NT2/D1 (cell line): Measurements from ENCODE around the gene KCNN1.

Source experiments
- DNase-seq: peaks from one replicate; pipeline ENCODE4 v3.0.0-alpha.2; 2011; ENCODE audit warnings: low read depth, low spot score
- H3K27me3 ChIP-seq: 2 replicates; pipeline ENCODE4 v1.6.0; 2011; ENCODE audit warnings: mild to moderate bottlenecking; ENCODE audit not compliant: insufficient read length, insufficient read depth
- H3K36me3 ChIP-seq: 2 replicates; pipeline ENCODE4 v1.6.1; 2011; ENCODE audit warnings: mild to moderate bottlenecking, low read length, mixed read lengths; ENCODE audit not compliant: insufficient read depth, insufficient read length
- H3K4me1 ChIP-seq: 2 replicates; pipeline ENCODE4 v1.5.1; 2011; ENCODE audit not compliant: insufficient read depth, insufficient read length
- H3K4me3 ChIP-seq: 2 replicates; pipeline ENCODE4 v1.5.1; 2011; ENCODE audit warnings: low read depth; ENCODE audit not compliant: insufficient read length
- H3K9ac ChIP-seq: 2 replicates; pipeline ENCODE4 v1.6.0; 2011; ENCODE audit warnings: low read depth; ENCODE audit not compliant: insufficient read length
- H3K9me3 ChIP-seq: 2 replicates; pipeline ENCODE4 v1.5.1; 2011; ENCODE audit warnings: mild to moderate bottlenecking, low read length; ENCODE audit not compliant: insufficient read depth
- SUZ12 ChIP-seq: IDR thresholded peaks from 2 replicates; pipeline ENCODE4 v1.6.1; 2011; ENCODE audit not compliant: insufficient read length, insufficient read depth; ENCODE audit errors: extremely low read depth
- YY1 ChIP-seq: IDR thresholded peaks from 2 replicates; pipeline ENCODE4 v1.6.1; 2011; ENCODE audit not compliant: insufficient read length, insufficient read depth
- ZNF274 ChIP-seq: IDR thresholded peaks from 2 replicates; pipeline ENCODE4 v1.6.1; 2011; ENCODE audit warnings: mild to moderate bottlenecking, low read depth, low read length

Gene KCNN1

GRCh38 chr19:17967257-17968051 lies 547 bp downstream of the KCNN1 start:
- Histone ChIP-seq H3K9ac (peak overlapping the region; percentile 88), H3K9me3 (no peaks in the 10 kb centered on the region), H3K4me3 (peak overlapping the region; percentile 76), H3K36me3 (no peaks in the 10 kb centered on the region), H3K4me1 (peaks cover 22% of the 10 kb centered on the region), H3K27me3 (peaks cover 4% of the 10 kb centered on the region)
- no peak for DNase-seq
- no peak for TF ChIP-seq ZNF274
- no peak for TF ChIP-seq YY1
- TF ChIP-seq SUZ12, result no peak

DNA sequence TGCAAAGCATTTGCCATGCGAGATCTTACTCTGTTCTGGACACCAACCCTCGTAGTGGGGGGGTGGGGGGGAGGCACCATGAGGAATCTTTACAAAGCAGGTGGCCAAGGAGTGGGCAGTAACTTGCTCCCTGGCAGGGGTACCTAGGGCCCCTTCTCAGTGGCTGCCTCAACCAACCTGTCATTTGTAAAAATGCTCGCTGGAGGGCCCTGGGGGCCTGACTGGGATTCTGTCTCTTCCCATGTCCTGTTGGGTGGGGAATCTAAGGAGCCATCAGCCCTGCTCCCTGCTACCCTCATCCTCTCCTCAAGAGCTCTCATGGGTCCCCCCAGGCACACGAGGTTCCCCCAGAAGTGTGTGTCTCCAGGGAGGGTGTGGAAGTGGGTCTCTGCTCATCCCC lies 1.5 kb downstream of the KCNN1 start:
- H3K4me1 ChIP-seq, result peaks cover 22% of the 10 kb centered on the region
- DNase-seq, result no peak
- H3K27me3 ChIP-seq, result peaks cover 4% of the 10 kb centered on the region
- no peaks in the 10 kb centered on the region for H3K9me3 ChIP-seq
- TF ChIP-seq YY1 (no peak), ZNF274 (no peak), SUZ12 (no peak)
- no peak overlapping the region for H3K9ac ChIP-seq
- H3K36me3 ChIP-seq, result no peaks in the 10 kb centered on the region
- H3K4me3 ChIP-seq, result no peak overlapping the region

- DNase-seq, result no peak
- no peak overlapping the region for H3K9ac ChIP-seq
These were observed 2.3 kb downstream of the KCNN1 start for GRCh38 chr19:17969096-17969792.

DNA sequence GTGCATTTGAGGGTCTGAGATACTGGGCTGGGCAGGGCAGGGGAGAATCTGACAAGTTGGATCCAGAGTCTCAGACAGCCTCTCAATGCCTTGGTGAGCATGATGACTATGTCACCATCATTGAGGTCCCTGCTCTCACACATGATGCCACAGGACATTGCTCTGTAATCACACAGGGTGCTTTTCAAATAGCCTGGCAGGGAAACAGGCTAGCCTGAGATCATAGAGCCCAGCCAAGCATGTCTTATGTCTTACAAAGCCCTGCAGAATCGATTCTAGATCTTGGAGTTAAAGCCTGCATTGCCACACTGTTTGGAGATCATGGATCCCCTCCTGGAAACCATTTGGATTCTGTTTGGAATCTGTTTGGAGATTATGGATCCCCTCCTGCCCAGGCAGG lies 5.3 kb downstream of the KCNN1 start:
- H3K4me3 ChIP-seq, result no peak overlapping the region
- no peak for TF ChIP-seq YY1
- TF ChIP-seq ZNF274, result no peak
- no peak for TF ChIP-seq SUZ12
- H3K9me3 ChIP-seq, result no peaks in the 10 kb centered on the region
- H3K36me3 ChIP-seq, result peaks cover 3% of the 10 kb centered on the region
- peaks cover 3% of the 10 kb centered on the region for H3K27me3 ChIP-seq
- no peak overlapping the region for H3K9ac ChIP-seq
- H3K4me1 ChIP-seq, result peaks cover 11% of the 10 kb centered on the region
- no peak for DNase-seq

More at GRCh38 chr19:17969096-17969792, 2.3 kb downstream of the KCNN1 start:
- Histone ChIP-seq H3K4me1 (peaks cover 22% of the 10 kb centered on the region), H3K36me3 (peaks cover 3% of the 10 kb centered on the region), H3K4me3 (no peak overlapping the region), H3K27me3 (peaks cover 4% of the 10 kb centered on the region), H3K9me3 (no peaks in the 10 kb centered on the region)
- TF ChIP-seq SUZ12 (no peak), YY1 (no peak), ZNF274 (no peak)

GRCh38 chr19:17973759-17974158 lies 6.9 kb downstream of the KCNN1 start:
- TF ChIP-seq YY1, result no peak
- H3K27me3 ChIP-seq, result no peaks in the 10 kb centered on the region

DNA sequence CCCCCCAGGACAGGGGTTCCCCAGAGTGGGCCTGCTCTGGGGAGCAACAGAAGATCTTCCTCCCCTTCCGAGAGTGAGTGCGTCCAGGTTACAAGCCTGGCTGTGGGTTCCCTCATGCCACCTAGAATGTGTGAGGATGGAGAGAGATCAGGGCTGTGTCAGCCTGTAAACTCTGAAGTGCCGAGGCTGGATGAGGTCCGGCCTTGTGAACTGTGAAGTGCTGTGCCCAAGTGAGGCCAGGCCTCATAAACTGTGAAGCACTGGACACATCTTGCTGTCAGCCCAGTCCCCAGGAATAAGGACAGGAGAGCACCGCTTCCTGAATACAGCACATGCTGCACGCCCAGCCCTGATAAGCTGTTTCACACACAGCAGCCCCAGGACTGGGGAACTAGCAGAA lies 7.6 kb downstream of the KCNN1 start:
- H3K4me3 ChIP-seq, result no peak overlapping the region
- H3K27me3 ChIP-seq, result no peaks in the 10 kb centered on the region
- H3K36me3 ChIP-seq, result peaks cover 3% of the 10 kb centered on the region
- H3K9ac ChIP-seq, result no peak overlapping the region
- H3K9me3 ChIP-seq, result no peaks in the 10 kb centered on the region
- peaks cover 4% of the 10 kb centered on the region for H3K4me1 ChIP-seq
- DNase-seq, result no peak
- TF ChIP-seq YY1 (no peak), ZNF274 (no peak), SUZ12 (no peak)

More at GRCh38 chr19:17973759-17974158, 6.9 kb downstream of the KCNN1 start:
- DNase-seq, result no peak
- Histone ChIP-seq H3K9ac (no peak overlapping the region), H3K4me3 (no peak overlapping the region), H3K9me3 (no peaks in the 10 kb centered on the region), H3K36me3 (peaks cover 3% of the 10 kb centered on the region), H3K4me1 (peaks cover 6% of the 10 kb centered on the region)

DNA sequence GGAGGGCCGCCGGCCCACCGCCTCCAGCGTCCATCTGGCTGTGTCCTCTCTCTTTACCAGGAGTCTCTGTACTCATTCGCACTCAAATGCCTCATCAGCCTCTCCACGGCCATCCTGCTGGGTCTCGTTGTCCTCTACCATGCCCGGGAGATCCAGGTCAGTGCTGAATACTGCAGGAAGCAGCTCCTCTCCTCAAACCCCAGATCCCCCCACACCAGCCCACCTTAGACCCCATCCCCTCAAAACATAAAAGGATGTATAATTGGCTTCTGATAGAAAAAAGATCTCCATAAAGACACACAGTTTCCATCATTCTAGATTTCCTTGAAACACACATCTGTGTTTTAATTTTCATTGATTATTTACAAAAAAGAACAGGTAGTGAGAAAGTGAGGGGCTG lies 8.1 kb downstream of the KCNN1 start:
- TF ChIP-seq ZNF274 (no peak), YY1 (no peak), SUZ12 (no peak)
- DNase-seq, result no peak
- no peaks in the 10 kb centered on the region for H3K4me1 ChIP-seq
- no peak overlapping the region for H3K4me3 ChIP-seq
- no peak overlapping the region for H3K9ac ChIP-seq
- H3K36me3 ChIP-seq, result peaks cover 3% of the 10 kb centered on the region
- no peaks in the 10 kb centered on the region for H3K27me3 ChIP-seq
- H3K9me3 ChIP-seq, result no peaks in the 10 kb centered on the region
